GM21576 (cell line): ENCODE results near the gene VIM.
"Not testable (repeated sequence)": the region's sequence is repeated elsewhere in the genome, so short reads cannot be mapped to it uniquely, and the experiment has no call there.

Source experiments
- ATAC-seq: cut with Tn5 transposase; IDR thresholded peaks from one replicate; pipeline ENCODE4 v1.9.1; 2021; ENCODE audit warnings: mild to moderate bottlenecking, moderate library complexity; ENCODE audit not compliant: unreplicated experiment

VIM gene

GRCh38 chr10:17255512-17255911 lies 27.5 kb downstream of the VIM start:
- ATAC-seq: no peak

- ATAC-seq: no peak
These were observed 28.0 kb downstream of the VIM start for GRCh38 chr10:17256051-17256450.

- no peak for ATAC-seq
These were observed 28.6 kb downstream of the VIM start for GRCh38 chr10:17256627-17257026.

- ATAC-seq: peak; percentile 82
These were observed 29.7 kb downstream of the VIM start for GRCh38 chr10:17257466-17258321.

GRCh38 chr10:17262502-17262901 lies 34.5 kb downstream of the VIM start:
- no peak for ATAC-seq

GRCh38 chr10:17263580-17263979 lies 35.5 kb downstream of the VIM start:
- no peak for ATAC-seq

- ATAC-seq: no peak
These were observed 37.4 kb downstream of the VIM start for GRCh38 chr10:17265468-17265867.

GRCh38 chr10:17266549-17266948 lies 38.5 kb downstream of the VIM start:
- not testable (repeated sequence) for ATAC-seq

- no peak for ATAC-seq
These were observed 44.6 kb downstream of the VIM start for GRCh38 chr10:17272648-17273047.

GRCh38 chr10:17273403-17273802 lies 45.4 kb downstream of the VIM start:
- no peak for ATAC-seq

- no peak for ATAC-seq
These were observed 48.8 kb downstream of the VIM start for GRCh38 chr10:17276756-17277424.

- ATAC-seq: no peak
These were observed 50.7 kb downstream of the VIM start for GRCh38 chr10:17278607-17279240.

- ATAC-seq: no peak
These were observed 54.3 kb downstream of the VIM start for GRCh38 chr10:17282311-17282710.

GRCh38 chr10:17286562-17287550 lies 58.8 kb downstream of the VIM start:
- ATAC-seq: no peak
